Fibroblast of lung (primary cell): Measurements from ENCODE around the gene CNR2. TPM values are rescaled to one million over a fixed set of nuclear protein-coding genes. Genes with fewer than 3 reads are reported as not detected.
A peak's percentile ranks its signal among the peaks of the same experiment; 100 is the strongest.
"Not testable (repeated sequence)": the region's sequence is repeated elsewhere in the genome, so short reads cannot be mapped to it uniquely, and the experiment has no call there.

Experiments used
- DNase-seq, 2 donors: peaks; one replicate each; pipeline versions ENCODE4 v3.0.0 to v3.0.0-alpha.2; 2010; ENCODE audit warnings: low read depth in 2 of 2
- H2AFZ ChIP-seq: 2 replicates; pipeline ENCODE4 v1.5.1; 2012; ENCODE audit warnings: low read length, control low read depth, inconsistent platforms
- H3K27ac ChIP-seq: 2 replicates; pipeline ENCODE4 v1.5.1; 2011; ENCODE audit warnings: low read length, control low read depth; ENCODE audit not compliant: insufficient read depth
- H3K27me3 ChIP-seq: 2 replicates; pipeline ENCODE4 v1.5.1; 2011; ENCODE audit warnings: mild to moderate bottlenecking, low read length; ENCODE audit not compliant: control insufficient read depth, insufficient read depth
- H3K36me3 ChIP-seq: 2 replicates; pipeline ENCODE4 v1.5.1; 2011; ENCODE audit warnings: low read length; ENCODE audit not compliant: control insufficient read depth, insufficient read depth
- H3K4me1 ChIP-seq: 2 replicates; pipeline ENCODE4 v1.5.1; 2011; ENCODE audit warnings: low read length; ENCODE audit not compliant: control insufficient read depth, insufficient read depth; ENCODE audit errors: extremely low read depth
- H3K4me2 ChIP-seq: 2 replicates; pipeline ENCODE4 v1.5.1; 2011; ENCODE audit warnings: low read length, control low read depth; ENCODE audit not compliant: insufficient read depth; ENCODE audit errors: extremely low read depth
- H3K4me3 ChIP-seq, 4 experiments: fragments of 200-600 bp in 1 of 4; sonication (generic) in 1 of 4; replicated peaks in 1 of 4; 2 replicates each; pipeline ENCODE4 v1.5.1; 2011 to 2016; ENCODE audit warnings: low read length in 4 of 4, low read depth in 3 of 4, mild to moderate bottlenecking in 3 of 4, control low read depth in 2 of 4, inconsistent platforms in 1 of 4, mixed read lengths in 1 of 4; ENCODE audit not compliant: insufficient read depth in 1 of 4; ENCODE audit errors: control extremely low read depth in 1 of 4
- H3K79me2 ChIP-seq: 2 replicates; pipeline ENCODE4 v1.5.1; 2012; ENCODE audit warnings: mild to moderate bottlenecking, low read length, inconsistent platforms; ENCODE audit not compliant: control insufficient read depth, insufficient read depth
- H3K9ac ChIP-seq: 2 replicates; pipeline ENCODE4 v1.5.1; 2011; ENCODE audit warnings: mild to moderate bottlenecking, low read length, control low read depth; ENCODE audit not compliant: insufficient read depth
- H3K9me3 ChIP-seq: 2 replicates; pipeline ENCODE4 v1.5.1; 2012; ENCODE audit warnings: low read depth, low read length; ENCODE audit not compliant: control insufficient read depth, insufficient read depth
- H4K20me1 ChIP-seq: 2 replicates; pipeline ENCODE4 v1.5.1; 2011; ENCODE audit warnings: low read length; ENCODE audit not compliant: control insufficient read depth, insufficient read depth; ENCODE audit errors: extremely low read depth
- EZH2 ChIP-seq: IDR thresholded peaks from 2 replicates; pipeline ENCODE4 v1.5.1; 2012; ENCODE audit warnings: low read length, control low read depth, mild to moderate bottlenecking; ENCODE audit errors: missing control alignments
- polyA plus RNA-seq, 2 donors: library from polyadenylated mRNA; depleted of rRNA in 1 of 2; stranded (reverse) in 1 of 2; unstranded in 1 of 2; fragments of >200 nt; gene quantifications; 2 replicates each; pipeline ENCODE4 v1.2.1, GENCODE V29; 2011 to 2012; ENCODE audit warnings: missing spikeins in 1 of 2
- total RNA-seq: library from RNA; depleted of rRNA; stranded (reverse); fragments of >200 nt; gene quantifications from 2 replicates; pipeline ENCODE4 v1.2.1, GENCODE V29; 2014
- TF ChIP-seq, protein P1 (sequence below), 2 donors: IDR thresholded peaks in 1 of 2; conservative IDR thresholded peaks in 1 of 2; 1 replicate in 1 of 2; 2 replicates in 1 of 2; pipeline ENCODE4 v1.5.1; 2011 to 2012; ENCODE audit warnings: low read length in 2 of 2, control low read depth in 1 of 2, inconsistent platforms in 1 of 2, low read depth in 1 of 2, mild to moderate bottlenecking in 1 of 2

CNR2 gene
- total and polyA plus RNA-seq, 2 donors (not counting 1 experiment from before 2014, with no cell fraction given), result not detected

DNA sequence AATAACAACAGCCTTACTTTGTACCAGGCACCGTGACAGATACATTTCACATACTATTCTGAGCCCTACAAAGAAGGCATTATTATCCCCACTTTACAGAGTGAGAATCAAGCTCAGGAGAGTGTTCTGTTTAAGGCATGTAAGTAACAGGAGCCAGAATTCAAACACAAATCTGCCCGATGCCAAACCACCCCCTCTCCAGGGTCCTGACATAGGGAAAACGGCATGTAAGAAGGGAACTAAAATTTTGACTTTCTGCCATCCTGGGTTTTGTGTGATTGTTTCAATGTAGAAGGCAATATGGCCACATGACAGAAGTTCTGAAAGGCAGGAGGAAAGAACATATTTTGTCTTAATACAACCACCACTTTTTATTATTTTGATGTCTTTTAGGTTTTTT lies 50.5 kb downstream of the CNR2 start:
- Histone ChIP-seq H4K20me1 (no peaks in the 10 kb centered on the region), H3K4me3 (no peak overlapping the region), H3K9ac (no peak overlapping the region), H3K27ac (no peak overlapping the region), H2AFZ (no peak overlapping the region), H3K79me2 (no peaks in the 10 kb centered on the region), H3K36me3 (no peaks in the 10 kb centered on the region), H3K27me3 (peaks cover 11% of the 10 kb centered on the region), H3K4me1 (no peaks in the 10 kb centered on the region), H3K4me2 (no peak overlapping the region), H3K9me3 (no peaks in the 10 kb centered on the region)
- TF ChIP-seq, protein P1, sequence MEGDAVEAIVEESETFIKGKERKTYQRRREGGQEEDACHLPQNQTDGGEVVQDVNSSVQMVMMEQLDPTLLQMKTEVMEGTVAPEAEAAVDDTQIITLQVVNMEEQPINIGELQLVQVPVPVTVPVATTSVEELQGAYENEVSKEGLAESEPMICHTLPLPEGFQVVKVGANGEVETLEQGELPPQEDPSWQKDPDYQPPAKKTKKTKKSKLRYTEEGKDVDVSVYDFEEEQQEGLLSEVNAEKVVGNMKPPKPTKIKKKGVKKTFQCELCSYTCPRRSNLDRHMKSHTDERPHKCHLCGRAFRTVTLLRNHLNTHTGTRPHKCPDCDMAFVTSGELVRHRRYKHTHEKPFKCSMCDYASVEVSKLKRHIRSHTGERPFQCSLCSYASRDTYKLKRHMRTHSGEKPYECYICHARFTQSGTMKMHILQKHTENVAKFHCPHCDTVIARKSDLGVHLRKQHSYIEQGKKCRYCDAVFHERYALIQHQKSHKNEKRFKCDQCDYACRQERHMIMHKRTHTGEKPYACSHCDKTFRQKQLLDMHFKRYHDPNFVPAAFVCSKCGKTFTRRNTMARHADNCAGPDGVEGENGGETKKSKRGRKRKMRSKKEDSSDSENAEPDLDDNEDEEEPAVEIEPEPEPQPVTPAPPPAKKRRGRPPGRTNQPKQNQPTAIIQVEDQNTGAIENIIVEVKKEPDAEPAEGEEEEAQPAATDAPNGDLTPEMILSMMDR (conservative IDR thresholded peaks at IDR 0.05 in 1 of 2, IDR thresholded peaks at IDR 0.05 in 1 of 2; ENCODE audit: low read depth in 1 of 2, low read length in 2 of 2), result no peak
- no peak for TF ChIP-seq EZH2
- no peak for DNase-seq

DNA sequence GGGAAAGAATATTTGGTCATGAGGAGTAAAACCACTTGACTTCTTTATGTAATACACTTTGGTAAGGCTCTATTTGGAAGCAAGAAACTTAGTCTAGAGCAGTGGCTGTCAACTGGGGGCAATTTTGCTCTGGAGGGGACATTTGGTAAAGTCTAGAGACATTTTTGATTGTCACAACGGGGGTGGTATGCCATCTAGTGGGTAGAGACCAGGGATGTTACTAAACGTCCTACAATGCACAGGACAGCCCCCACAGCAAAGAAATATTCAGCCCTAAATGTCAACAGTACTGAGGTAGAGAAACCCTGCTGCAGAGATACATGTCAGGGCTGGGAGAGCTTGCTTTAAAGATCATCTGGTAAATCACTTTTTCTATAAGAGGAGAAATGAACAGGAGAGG lies 58.6 kb downstream of the CNR2 start:
- no peaks in the 10 kb centered on the region for H3K79me2 ChIP-seq
- H3K9ac ChIP-seq, result no peak overlapping the region
- H2AFZ ChIP-seq, result no peak overlapping the region
- H3K27ac ChIP-seq, result no peak overlapping the region
- no peaks in the 10 kb centered on the region for H4K20me1 ChIP-seq
- H3K36me3 ChIP-seq, result no peaks in the 10 kb centered on the region
- H3K4me2 ChIP-seq, result no peak overlapping the region
- no peak overlapping the region for H3K4me3 ChIP-seq
- no peaks in the 10 kb centered on the region for H3K9me3 ChIP-seq
- no peaks in the 10 kb centered on the region for H3K27me3 ChIP-seq
- H3K4me1 ChIP-seq, result no peaks in the 10 kb centered on the region
- no peak for DNase-seq
- TF ChIP-seq, protein P1 (conservative IDR thresholded peaks at IDR 0.05 in 1 of 2, IDR thresholded peaks at IDR 0.05 in 1 of 2; ENCODE audit: low read depth in 1 of 2, low read length in 2 of 2), result peak in 1 of 2 donors; percentile 11
- no peak for TF ChIP-seq EZH2

DNA sequence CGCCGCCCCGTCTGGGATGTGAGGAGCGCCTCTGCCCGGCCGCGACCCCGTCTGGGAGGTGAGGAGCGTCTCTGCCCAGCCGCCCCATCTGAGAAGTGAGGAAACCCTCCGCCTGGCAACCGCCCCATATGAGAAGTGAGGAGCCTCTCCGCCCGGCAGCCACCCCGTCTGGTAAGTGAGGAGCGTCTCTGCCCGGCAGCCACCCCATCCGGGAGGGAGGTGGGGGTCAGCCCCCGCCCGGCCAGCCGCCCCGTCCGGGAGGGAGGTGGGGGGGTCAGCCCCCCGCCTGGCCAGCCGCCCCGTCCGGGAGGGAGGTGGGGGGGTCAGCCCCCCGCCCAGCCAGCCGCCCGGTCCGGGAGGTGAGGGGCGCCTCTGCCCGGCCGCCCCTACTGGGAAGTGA lies 60.0 kb downstream of the CNR2 start:
- DNase-seq, H3K9ac ChIP-seq, H3K27ac ChIP-seq, H3K4me3 ChIP-seq, H3K4me1 ChIP-seq, H2AFZ ChIP-seq, H3K27me3 ChIP-seq, H3K36me3 ChIP-seq, H3K79me2 ChIP-seq, H3K4me2 ChIP-seq, H4K20me1 ChIP-seq, H3K9me3 ChIP-seq: not testable (repeated sequence)

DNA sequence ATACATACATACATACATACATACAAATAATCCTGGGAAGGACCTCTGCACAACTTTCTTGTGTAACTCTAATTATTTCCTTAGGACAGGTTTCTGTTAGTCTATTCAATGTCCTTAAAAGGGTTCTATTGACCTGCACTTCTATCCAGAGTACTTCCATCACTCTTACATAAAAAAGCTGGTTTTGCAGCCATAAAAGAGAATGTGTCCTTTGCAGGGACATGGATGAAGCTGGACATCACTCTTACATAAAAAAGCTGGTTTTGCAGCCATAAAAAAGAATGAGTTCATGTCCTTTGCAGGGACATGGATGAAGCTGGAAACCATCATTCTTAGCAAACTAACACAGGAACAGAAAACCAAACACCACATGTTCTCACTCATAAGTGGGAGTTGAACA lies 61.8 kb downstream of the CNR2 start:
- H3K4me3 ChIP-seq, result not testable (repeated sequence)

More for the DNA sequence above, 61.8 kb downstream of the CNR2 start:
- not testable (repeated sequence) for H3K9ac ChIP-seq, H3K27me3 ChIP-seq, H2AFZ ChIP-seq, H3K79me2 ChIP-seq, DNase-seq, H3K27ac ChIP-seq, H3K9me3 ChIP-seq, H3K4me2 ChIP-seq, H3K4me1 ChIP-seq, H4K20me1 ChIP-seq, H3K36me3 ChIP-seq
